GM12878 (cell line): ENCODE measurements around the gene CDC16. TPM values are rescaled to one million over a fixed set of nuclear protein-coding genes. Genes with fewer than 3 reads are reported as not detected.

ENCODE experiments used
- ATAC-seq: fragments of 200-7000 bp; cut with Tn5 transposase; 3 replicates; pipeline ENCODE4 v1.9.1; 2020; ENCODE audit warnings: mild to moderate bottlenecking, moderate library complexity
- BruUV-seq: library from RNA; stranded (reverse); fragments of 400-500 nt; replicated peaks from 2 replicates; lab custom pipeline; 2021; lab: Mats Ljungman, UMichigan
- CTCF ChIA-PET: fragments of 300-600 bp; sonication (Branson Sonifier 250); formaldehyde crosslinking; extraction: SDS; loops from one replicate; lab custom pipeline; 2021; ENCODE audit warnings: inconsistent platforms; lab: Yijun Ruan, JAX
- POLR2A ChIA-PET: fragments of 350-600 bp; formaldehyde crosslinking; extraction: SDS; loops from one replicate; lab custom pipeline; 2021; ENCODE audit warnings: inconsistent platforms; lab: Charles Lee
- RAD21 ChIA-PET: fragments of 300-600 bp; sonication (Branson Sonifier 250); formaldehyde crosslinking; loops from one replicate; lab custom pipeline; 2023; ENCODE audit warnings: antibody characterized with exemption; ENCODE audit not compliant: unreplicated experiment; lab: Charles Lee
- SMC1A ChIA-PET: fragments of 300-600 bp; sonication (Branson Sonifier 250); formaldehyde crosslinking; loops from one replicate; lab custom pipeline; 2023; ENCODE audit not compliant: unreplicated experiment, uncharacterized antibody; lab: Charles Lee
- DNase-seq: peaks from one replicate; pipeline ENCODE4 v3.0.0-alpha.2; 2011; ENCODE audit warnings: low read depth, low spot score
- FAIRE-seq: peaks from 3 replicates; lab custom pipeline; 2011; peaks lifted over from hg19 to GRCh38; lab: Jason Lieb, UNC
- H2AFZ ChIP-seq: 2 replicates; pipeline ENCODE4 v1.6.0; 2011; ENCODE audit warnings: low read depth, low read length, control low read depth; ENCODE audit not compliant: control insufficient read depth
- H3K27ac ChIP-seq: 2 replicates; pipeline ENCODE4 v1.5.1; 2011; ENCODE audit warnings: control low read depth; ENCODE audit not compliant: control insufficient read depth, insufficient read depth
- H3K27me3 ChIP-seq, 2 experiments: replicated peaks in 1 of 2; 2 replicates each; pipeline versions ENCODE4 v1.6.0 to v1.6.1; 2011; ENCODE audit warnings: low read length in 1 of 2; ENCODE audit not compliant: control insufficient read depth in 2 of 2, insufficient read depth in 2 of 2
- H3K36me3 ChIP-seq, 2 experiments: 2 replicates each; pipeline ENCODE4 v1.5.1; 2011; ENCODE audit warnings: low read length in 1 of 2; ENCODE audit not compliant: control insufficient read depth in 2 of 2, insufficient read depth in 2 of 2
- H3K4me1 ChIP-seq: 2 replicates; pipeline ENCODE4 v1.6.1; 2011; ENCODE audit warnings: mild to moderate bottlenecking, low read length, moderate library complexity, mixed read lengths; ENCODE audit not compliant: control insufficient read depth, insufficient read depth
- H3K4me2 ChIP-seq: 2 replicates; pipeline ENCODE4 v1.6.0; 2011; ENCODE audit warnings: control low read depth; ENCODE audit not compliant: control insufficient read depth, insufficient read depth
- H3K4me3 ChIP-seq: fragments of 200-600 bp; sonication (generic); 2 replicates; pipeline ENCODE4 v1.5.1; 2016
- H3K79me2 ChIP-seq: 2 replicates; pipeline ENCODE4 v1.6.0; 2011; ENCODE audit warnings: low read length; ENCODE audit not compliant: control insufficient read depth, insufficient read depth
- H3K9ac ChIP-seq: 2 replicates; pipeline ENCODE4 v1.8.0; 2011; ENCODE audit warnings: low read length, control low read depth, mixed read lengths; ENCODE audit not compliant: control insufficient read depth, insufficient read depth
- H3K9me3 ChIP-seq: replicated peaks from 3 replicates; pipeline ENCODE4 v1.5.1; 2011; ENCODE audit warnings: mild to moderate bottlenecking, low read length; ENCODE audit not compliant: control insufficient read depth, insufficient read depth
- H4K20me1 ChIP-seq: 2 replicates; pipeline ENCODE4 v1.6.0; 2011; ENCODE audit not compliant: control insufficient read depth, insufficient read depth
- BHLHE40 ChIP-seq, 2 experiments: fragments of 450-650 bp in 1 of 2; IDR thresholded peaks; 2 replicates each; pipeline ENCODE4 v1.6.1; 2011 to 2017; ENCODE audit warnings: low read depth in 2 of 2, borderline replicate concordance in 1 of 2, improper control_type of control experiment in 1 of 2, low read length in 1 of 2, mild to moderate bottlenecking in 1 of 2
- CBX5 ChIP-seq: sonication (generic); IDR thresholded peaks from 2 replicates; pipeline ENCODE4 v1.6.1; 2016; ENCODE audit warnings: low read depth, moderate library complexity, mild to moderate bottlenecking, inconsistent platforms
- HCFC1 ChIP-seq: fragments of 150-350 bp; IDR thresholded peaks from 2 replicates; pipeline ENCODE4 v1.6.1; 2014; ENCODE audit warnings: low read length
- MEF2A ChIP-seq: IDR thresholded peaks from 2 replicates; pipeline ENCODE4 v1.6.1; 2011; ENCODE audit warnings: low read depth, mild to moderate bottlenecking, low read length, moderate library complexity; ENCODE audit not compliant: insufficient read depth
- MEF2B ChIP-seq: fragments of 450-650 bp; IDR thresholded peaks from 2 replicates; pipeline ENCODE4 v1.6.1; 2018; ENCODE audit warnings: mild to moderate bottlenecking, moderate library complexity; ENCODE audit not compliant: partially characterized antibody, poor library complexity, severe bottlenecking
- POLR2AphosphoS2 ChIP-seq: IDR thresholded peaks from 2 replicates; pipeline ENCODE4 v1.6.1; 2011; ENCODE audit warnings: low read depth, mild to moderate bottlenecking, low read length, improper control_type of control experiment, moderate library complexity
- RBBP5 ChIP-seq: fragments of 200-600 bp; sonication (generic); conservative IDR thresholded peaks from 2 replicates; pipeline ENCODE4 v1.6.1; 2016
- SIN3A ChIP-seq: IDR thresholded peaks from 2 replicates; pipeline ENCODE4 v1.6.1; 2012; ENCODE audit warnings: low read depth, low read length, improper control_type of control experiment
- SMAD5 ChIP-seq: IDR thresholded peaks from 2 replicates; pipeline ENCODE4 v1.6.1; 2016; ENCODE audit warnings: antibody characterized with exemption, low read depth
- ZNF622 ChIP-seq: fragments of 450-650 bp; IDR thresholded peaks from 2 replicates; pipeline ENCODE4 v1.6.1; 2017; ENCODE audit warnings: mild to moderate bottlenecking, inconsistent platforms
- ZZZ3 ChIP-seq: IDR thresholded peaks from 2 replicates; pipeline ENCODE4 v1.6.1; 2011; ENCODE audit warnings: low read depth; ENCODE audit not compliant: control insufficient read depth, insufficient read length
- WGBS: methylation state at CpG from one replicate; pipeline ENCODE4 v1.1.6; 2016; ENCODE audit warnings: low lambda C conversion rate; ENCODE audit not compliant: insufficient replicate concordance, insufficient coverage; ENCODE audit errors: missing lambda C conversion rate; 5-methylcytosine and 5-hydroxymethylcytosine counted together
- in situ Hi-C: fragments of 300-500 bp; cut with MboI; formaldehyde crosslinking; loops from 9 replicates; pipeline ENCODE4 v1.14.3; 2018; ENCODE audit warnings: mixed read lengths
- intact Hi-C: fragments of 100-400 bp; cut with micrococcal nuclease; formaldehyde crosslinking; loops from one replicate; pipeline ENCODE4 v1.14.2; 2022; ENCODE audit not compliant: unreplicated experiment
- polyA plus RNA-seq, 11 experiments: library from polyadenylated mRNA; depleted of rRNA in 4 of 11; unstranded in 6 of 11; stranded (reverse) in 5 of 11; fragments of >200 nt; fragmentation: Nextera tagmentation in 4 of 11; fragmentation: Illumina TruSeq in 1 of 11; extraction: Ambion mirVana in 4 of 11; extraction: Trizol in 1 of 11; gene quantifications; 1 replicate in 1 of 11; 2 replicates in 10 of 11; pipeline versions ENCODE4 v1.2.1 to v1.2.3, GENCODE V29; 2011 to 2016; ENCODE audit warnings: inconsistent platforms in 2 of 11, missing spikeins in 2 of 11, low read depth in 1 of 11
- total RNA-seq, 4 experiments: library from RNA; depleted of rRNA in 3 of 4; stranded (reverse); fragments of >200 nt in 3 of 4; fragmentation: Illumina TruSeq in 1 of 4; extraction: Trizol in 1 of 4; gene quantifications; 2 replicates each; pipeline versions ENCODE4 v1.2.1 to v1.2.3, GENCODE V29; 2013 to 2021
- TF ChIP-seq, protein P1 (sequence below): fragments of 450-650 bp; IDR thresholded peaks from 2 replicates; pipeline ENCODE4 v1.6.1; 2017; ENCODE audit warnings: mild to moderate bottlenecking, moderate library complexity
- TF ChIP-seq, protein P2 (sequence below): fragments of 150-350 bp; IDR thresholded peaks from 2 replicates; pipeline ENCODE4 v1.6.1; 2016; ENCODE audit warnings: low read depth, low read length

The CDC16 gene
- total and polyA plus RNA-seq, 10 of the 15 experiments (the other 5 are each of a cell fraction or from before 2014, with no cell fraction given), result 15.4 to 92.9 (median 31.4) TPM

DNA sequence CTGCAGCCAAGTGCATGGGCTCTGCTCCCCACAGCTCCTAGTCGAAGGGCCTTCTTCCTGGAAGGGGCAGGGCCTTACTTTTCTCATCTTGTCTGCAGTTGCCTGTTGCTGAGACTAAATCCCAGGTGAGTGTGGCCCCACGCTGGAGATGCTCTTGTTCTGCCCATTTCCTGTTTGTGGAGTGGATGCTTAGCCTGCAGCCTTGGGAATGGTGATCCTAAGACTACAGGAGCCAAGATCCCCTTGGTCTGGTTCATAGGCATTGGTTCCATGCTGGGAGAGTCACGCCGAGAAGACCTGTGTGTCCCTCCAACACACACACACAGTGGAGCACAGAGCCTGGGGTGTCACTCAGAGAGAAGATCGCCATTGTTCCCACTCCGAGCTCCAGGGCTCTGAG is 32.1 kb upstream of the CDC16 start:
- no peak overlapping the region for H3K4me3 ChIP-seq
- POLR2A ChIA-PET, result no interaction called here
- H3K4me1 ChIP-seq, result no peaks in the 10 kb centered on the region
- H3K9me3 ChIP-seq, result peaks cover 2% of the 10 kb centered on the region; the same call in 1 of the 3 replicates
- H4K20me1 ChIP-seq, result no peaks in the 10 kb centered on the region
- no peak overlapping the region for H3K27ac ChIP-seq
- RAD21 ChIA-PET, result no interaction called here
- ATAC-seq, result no peak
- no peaks in the 10 kb centered on the region for H3K36me3 ChIP-seq
- H3K79me2 ChIP-seq, result no peaks in the 10 kb centered on the region
- H3K27me3 ChIP-seq, result no peaks in the 10 kb centered on the region
- no TSS peak for BruUV-seq
- no peak overlapping the region for H3K4me2 ChIP-seq
- SMC1A ChIA-PET, result interaction anchor here (0.6 kb wide), 1 partner anchor 964 kb away, joined by 3 read pairs; no protein-coding TSS in a partner anchor
- intact Hi-C loops, result no loop called here
- in situ Hi-C loops, result no loop called here
- H3K9ac ChIP-seq, result no peak overlapping the region
- 32% methylated on average over 6 of the region's 6 CpGs for WGBS
- no peak for FAIRE-seq
- CTCF ChIA-PET, result interaction anchor here (0.8 to 0.9 kb wide), 2 partner anchors 12 to 393 kb away, joined by 3 read pairs; no protein-coding TSS in a partner anchor
- TF ChIP-seq BHLHE40 (IDR thresholded peaks at IDR 0.05; ENCODE audit: borderline replicate concordance in 1 of 2, low read depth in 2 of 2, low read length in 1 of 2) (no peak), SIN3A (no peak), ZZZ3 (no peak), CBX5 (no peak), POLR2AphosphoS2 (no peak), MEF2B (no peak), MEF2A (no peak), RBBP5 (no peak), SMAD5 (no peak), ZNF622 (no peak), HCFC1 (no peak)
- TF ChIP-seq, protein P1, sequence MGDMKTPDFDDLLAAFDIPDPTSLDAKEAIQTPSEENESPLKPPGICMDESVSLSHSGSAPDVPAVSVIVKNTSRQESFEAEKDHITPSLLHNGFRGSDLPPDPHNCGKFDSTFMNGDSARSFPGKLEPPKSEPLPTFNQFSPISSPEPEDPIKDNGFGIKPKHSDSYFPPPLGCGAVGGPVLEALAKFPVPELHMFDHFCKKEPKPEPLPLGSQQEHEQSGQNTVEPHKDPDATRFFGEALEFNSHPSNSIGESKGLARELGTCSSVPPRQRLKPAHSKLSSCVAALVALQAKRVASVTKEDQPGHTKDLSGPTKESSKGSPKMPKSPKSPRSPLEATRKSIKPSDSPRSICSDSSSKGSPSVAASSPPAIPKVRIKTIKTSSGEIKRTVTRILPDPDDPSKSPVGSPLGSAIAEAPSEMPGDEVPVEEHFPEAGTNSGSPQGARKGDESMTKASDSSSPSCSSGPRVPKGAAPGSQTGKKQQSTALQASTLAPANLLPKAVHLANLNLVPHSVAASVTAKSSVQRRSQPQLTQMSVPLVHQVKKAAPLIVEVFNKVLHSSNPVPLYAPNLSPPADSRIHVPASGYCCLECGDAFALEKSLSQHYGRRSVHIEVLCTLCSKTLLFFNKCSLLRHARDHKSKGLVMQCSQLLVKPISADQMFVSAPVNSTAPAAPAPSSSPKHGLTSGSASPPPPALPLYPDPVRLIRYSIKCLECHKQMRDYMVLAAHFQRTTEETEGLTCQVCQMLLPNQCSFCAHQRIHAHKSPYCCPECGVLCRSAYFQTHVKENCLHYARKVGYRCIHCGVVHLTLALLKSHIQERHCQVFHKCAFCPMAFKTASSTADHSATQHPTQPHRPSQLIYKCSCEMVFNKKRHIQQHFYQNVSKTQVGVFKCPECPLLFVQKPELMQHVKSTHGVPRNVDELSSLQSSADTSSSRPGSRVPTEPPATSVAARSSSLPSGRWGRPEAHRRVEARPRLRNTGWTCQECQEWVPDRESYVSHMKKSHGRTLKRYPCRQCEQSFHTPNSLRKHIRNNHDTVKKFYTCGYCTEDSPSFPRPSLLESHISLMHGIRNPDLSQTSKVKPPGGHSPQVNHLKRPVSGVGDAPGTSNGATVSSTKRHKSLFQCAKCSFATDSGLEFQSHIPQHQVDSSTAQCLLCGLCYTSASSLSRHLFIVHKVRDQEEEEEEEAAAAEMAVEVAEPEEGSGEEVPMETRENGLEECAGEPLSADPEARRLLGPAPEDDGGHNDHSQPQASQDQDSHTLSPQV, result no peak
- TF ChIP-seq, protein P2, sequence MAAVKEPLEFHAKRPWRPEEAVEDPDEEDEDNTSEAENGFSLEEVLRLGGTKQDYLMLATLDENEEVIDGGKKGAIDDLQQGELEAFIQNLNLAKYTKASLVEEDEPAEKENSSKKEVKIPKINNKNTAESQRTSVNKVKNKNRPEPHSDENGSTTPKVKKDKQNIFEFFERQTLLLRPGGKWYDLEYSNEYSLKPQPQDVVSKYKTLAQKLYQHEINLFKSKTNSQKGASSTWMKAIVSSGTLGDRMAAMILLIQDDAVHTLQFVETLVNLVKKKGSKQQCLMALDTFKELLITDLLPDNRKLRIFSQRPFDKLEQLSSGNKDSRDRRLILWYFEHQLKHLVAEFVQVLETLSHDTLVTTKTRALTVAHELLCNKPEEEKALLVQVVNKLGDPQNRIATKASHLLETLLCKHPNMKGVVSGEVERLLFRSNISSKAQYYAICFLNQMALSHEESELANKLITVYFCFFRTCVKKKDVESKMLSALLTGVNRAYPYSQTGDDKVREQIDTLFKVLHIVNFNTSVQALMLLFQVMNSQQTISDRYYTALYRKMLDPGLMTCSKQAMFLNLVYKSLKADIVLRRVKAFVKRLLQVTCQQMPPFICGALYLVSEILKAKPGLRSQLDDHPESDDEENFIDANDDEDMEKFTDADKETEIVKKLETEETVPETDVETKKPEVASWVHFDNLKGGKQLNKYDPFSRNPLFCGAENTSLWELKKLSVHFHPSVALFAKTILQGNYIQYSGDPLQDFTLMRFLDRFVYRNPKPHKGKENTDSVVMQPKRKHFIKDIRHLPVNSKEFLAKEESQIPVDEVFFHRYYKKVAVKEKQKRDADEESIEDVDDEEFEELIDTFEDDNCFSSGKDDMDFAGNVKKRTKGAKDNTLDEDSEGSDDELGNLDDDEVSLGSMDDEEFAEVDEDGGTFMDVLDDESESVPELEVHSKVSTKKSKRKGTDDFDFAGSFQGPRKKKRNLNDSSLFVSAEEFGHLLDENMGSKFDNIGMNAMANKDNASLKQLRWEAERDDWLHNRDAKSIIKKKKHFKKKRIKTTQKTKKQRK, result no peak
- no peak for DNase-seq
- H2AFZ ChIP-seq, result no peak overlapping the region
